ENCODE measurements around the gene EFCAB6.

EFCAB6 gene

DNA sequence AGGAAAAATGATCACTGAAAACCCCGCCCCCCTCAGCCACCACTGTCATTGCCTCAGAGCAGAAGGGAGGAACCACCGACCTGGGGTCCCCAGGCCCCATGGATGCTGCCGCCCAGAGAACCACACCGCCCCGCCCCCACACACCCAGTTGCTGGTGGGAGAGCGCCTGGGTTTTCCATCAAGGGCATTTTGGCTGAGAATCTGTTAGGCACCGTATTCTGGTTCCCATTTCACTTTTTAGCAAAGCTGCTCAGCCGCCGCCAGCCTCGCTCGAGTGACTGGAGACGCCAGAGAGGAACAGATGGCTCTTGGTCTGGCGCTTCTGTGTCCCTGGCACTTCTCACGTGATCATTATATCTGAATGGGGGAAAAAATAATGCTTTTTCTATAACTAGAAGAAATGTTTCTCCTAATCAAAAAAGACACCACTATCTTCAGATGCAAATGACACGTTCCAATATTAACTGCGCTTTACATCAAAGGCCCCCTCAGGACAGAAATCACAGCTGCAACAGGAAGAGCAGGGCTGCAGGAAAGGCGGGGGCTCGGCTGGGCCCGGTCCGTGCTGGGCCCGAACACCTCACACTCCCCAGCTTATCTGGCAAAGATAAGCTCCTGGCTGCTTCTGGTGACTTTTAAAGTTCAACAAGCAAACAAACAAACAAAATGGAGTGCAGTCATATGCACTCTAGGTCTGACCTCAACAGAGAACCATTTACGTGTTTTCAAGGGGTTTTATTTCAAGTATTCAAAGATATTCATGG is 250.5 kb downstream of the EFCAB6 start:
- no peak for TF ChIP-seq TAF1 (IDR thresholded peaks at IDR 0.05; ENCODE audit: low read depth, low read length)
- no peak for TF ChIP-seq POLR2AphosphoS5 (IDR thresholded peaks at IDR 0.05; ENCODE audit: low read depth, low read length)
- no peak for TF ChIP-seq POLR2A (IDR thresholded peaks at IDR 0.05; ENCODE audit: low read depth, low read length)
- TF ChIP-seq POU2F2 (IDR thresholded peaks at IDR 0.05; ENCODE audit: low read depth, low read length) = no peak
- no peak for TF ChIP-seq PAX5 (IDR thresholded peaks at IDR 0.05; ENCODE audit: insufficient read depth, low read length, severe bottlenecking)
- no peak for TF ChIP-seq SPI1 (IDR thresholded peaks at IDR 0.05; ENCODE audit: low read depth, low read length)

DNA sequence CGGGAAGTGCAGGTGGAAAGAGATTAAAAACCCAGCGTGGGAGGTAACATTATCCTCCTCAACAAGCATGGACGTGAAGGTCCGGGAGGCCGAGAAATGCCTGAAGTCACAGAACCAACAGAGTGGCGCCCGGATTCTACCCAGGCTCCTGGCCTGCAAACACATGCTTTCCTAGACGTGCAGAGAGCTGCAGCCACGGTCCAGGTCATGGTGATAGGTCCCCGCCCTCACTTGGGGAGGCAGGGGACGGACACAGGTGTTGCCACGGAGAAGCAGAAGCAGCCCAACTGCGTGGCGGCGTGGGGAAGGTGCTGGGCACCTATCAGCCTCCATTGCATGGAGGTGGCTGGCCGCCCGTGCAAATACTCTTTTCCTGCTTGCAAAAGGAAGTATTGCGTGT is 251.5 kb downstream of the EFCAB6 start:
- TF ChIP-seq PAX5 (IDR thresholded peaks at IDR 0.05; ENCODE audit: insufficient read depth, low read length, severe bottlenecking) = no peak
- TF ChIP-seq POLR2A (IDR thresholded peaks at IDR 0.05; ENCODE audit: low read depth, low read length) = no peak
- no peak for TF ChIP-seq POU2F2 (IDR thresholded peaks at IDR 0.05; ENCODE audit: low read depth, low read length)
- no peak for TF ChIP-seq SPI1 (IDR thresholded peaks at IDR 0.05; ENCODE audit: low read depth, low read length)
- TF ChIP-seq POLR2AphosphoS5 (IDR thresholded peaks at IDR 0.05; ENCODE audit: low read depth, low read length) = no peak
- TF ChIP-seq TAF1 (IDR thresholded peaks at IDR 0.05; ENCODE audit: low read depth, low read length) = no peak
- FAIRE-seq = no peak
- DNase-seq (ENCODE audit: insufficient read length, low spot score) = no peak

More for the DNA sequence above, 250.5 kb downstream of the EFCAB6 start:
- DNase-seq (ENCODE audit: insufficient read length, low spot score) (no peak), FAIRE-seq (no peak)

GRCh38 chr22:43555561-43556515 is 256.3 kb downstream of the EFCAB6 start:
- DNase-seq (ENCODE audit: insufficient read length, low spot score) = no peak
- TF ChIP-seq TAF1 (IDR thresholded peaks at IDR 0.05; ENCODE audit: low read depth, low read length) (no peak), POLR2AphosphoS5 (IDR thresholded peaks at IDR 0.05; ENCODE audit: low read depth, low read length) (no peak), SPI1 (IDR thresholded peaks at IDR 0.05; ENCODE audit: low read depth, low read length) (no peak), POU2F2 (IDR thresholded peaks at IDR 0.05; ENCODE audit: low read depth, low read length) (no peak), PAX5 (IDR thresholded peaks at IDR 0.05; ENCODE audit: insufficient read depth, low read length, severe bottlenecking) (no peak), POLR2A (IDR thresholded peaks at IDR 0.05; ENCODE audit: low read depth, low read length) (no peak)
- no peak for FAIRE-seq

- FAIRE-seq (no peak), DNase-seq (ENCODE audit: insufficient read length, low spot score) (no peak)
- TF ChIP-seq POLR2A (IDR thresholded peaks at IDR 0.05; ENCODE audit: low read depth, low read length) = no peak
- TF ChIP-seq SPI1 (IDR thresholded peaks at IDR 0.05; ENCODE audit: low read depth, low read length) = no peak
Measured at GRCh38 chr22:43554694-43555365, 257.3 kb downstream of the EFCAB6 start.

DNA sequence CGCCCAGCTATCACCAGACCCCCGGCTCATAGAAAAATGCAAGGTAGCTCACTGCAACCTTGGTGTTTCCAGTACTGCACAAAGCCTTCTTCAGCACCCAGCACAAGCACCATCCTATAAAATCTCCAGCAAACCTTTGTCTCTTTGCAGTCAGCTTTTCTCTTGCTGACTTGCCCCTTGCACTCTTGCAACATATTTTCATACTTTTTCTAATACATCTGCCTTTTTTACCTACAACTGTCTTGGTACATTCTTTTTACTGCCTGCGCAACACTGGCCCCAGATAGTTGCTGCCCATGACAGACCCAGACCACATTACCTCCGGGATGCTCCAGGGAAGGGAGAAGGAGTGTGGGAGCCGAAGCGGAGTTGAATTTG is 257.9 kb downstream of the EFCAB6 start:
- TF ChIP-seq POLR2A (IDR thresholded peaks at IDR 0.05; ENCODE audit: low read depth, low read length) = no peak
- no peak for TF ChIP-seq TAF1 (IDR thresholded peaks at IDR 0.05; ENCODE audit: low read depth, low read length)
- TF ChIP-seq PAX5 (IDR thresholded peaks at IDR 0.05; ENCODE audit: insufficient read depth, low read length, severe bottlenecking) = no peak
- no peak for TF ChIP-seq POU2F2 (IDR thresholded peaks at IDR 0.05; ENCODE audit: low read depth, low read length)
- no peak for TF ChIP-seq SPI1 (IDR thresholded peaks at IDR 0.05; ENCODE audit: low read depth, low read length)
- no peak for TF ChIP-seq POLR2AphosphoS5 (IDR thresholded peaks at IDR 0.05; ENCODE audit: low read depth, low read length)
- FAIRE-seq (no peak), DNase-seq (ENCODE audit: insufficient read length, low spot score) (no peak)

GRCh38 chr22:43553451-43554258 is 258.4 kb downstream of the EFCAB6 start:
- no peak for DNase-seq (ENCODE audit: insufficient read length, low spot score)

GRCh38 chr22:43550672-43551071 is 261.4 kb downstream of the EFCAB6 start:
- FAIRE-seq (no peak), DNase-seq (ENCODE audit: insufficient read length, low spot score) (no peak)
- TF ChIP-seq PAX5 (IDR thresholded peaks at IDR 0.05; ENCODE audit: insufficient read depth, low read length, severe bottlenecking) (no peak), POLR2AphosphoS5 (IDR thresholded peaks at IDR 0.05; ENCODE audit: low read depth, low read length) (no peak), POLR2A (IDR thresholded peaks at IDR 0.05; ENCODE audit: low read depth, low read length) (no peak), POU2F2 (IDR thresholded peaks at IDR 0.05; ENCODE audit: low read depth, low read length) (no peak), SPI1 (IDR thresholded peaks at IDR 0.05; ENCODE audit: low read depth, low read length) (no peak)

More at GRCh38 chr22:43553451-43554258, 258.4 kb downstream of the EFCAB6 start:
- TF ChIP-seq POU2F2 (IDR thresholded peaks at IDR 0.05; ENCODE audit: low read depth, low read length) (no peak), PAX5 (IDR thresholded peaks at IDR 0.05; ENCODE audit: insufficient read depth, low read length, severe bottlenecking) (no peak), POLR2AphosphoS5 (IDR thresholded peaks at IDR 0.05; ENCODE audit: low read depth, low read length) (no peak), POLR2A (IDR thresholded peaks at IDR 0.05; ENCODE audit: low read depth, low read length) (no peak), SPI1 (IDR thresholded peaks at IDR 0.05; ENCODE audit: low read depth, low read length) (no peak), TAF1 (IDR thresholded peaks at IDR 0.05; ENCODE audit: low read depth, low read length) (no peak)
- FAIRE-seq = no peak

DNA sequence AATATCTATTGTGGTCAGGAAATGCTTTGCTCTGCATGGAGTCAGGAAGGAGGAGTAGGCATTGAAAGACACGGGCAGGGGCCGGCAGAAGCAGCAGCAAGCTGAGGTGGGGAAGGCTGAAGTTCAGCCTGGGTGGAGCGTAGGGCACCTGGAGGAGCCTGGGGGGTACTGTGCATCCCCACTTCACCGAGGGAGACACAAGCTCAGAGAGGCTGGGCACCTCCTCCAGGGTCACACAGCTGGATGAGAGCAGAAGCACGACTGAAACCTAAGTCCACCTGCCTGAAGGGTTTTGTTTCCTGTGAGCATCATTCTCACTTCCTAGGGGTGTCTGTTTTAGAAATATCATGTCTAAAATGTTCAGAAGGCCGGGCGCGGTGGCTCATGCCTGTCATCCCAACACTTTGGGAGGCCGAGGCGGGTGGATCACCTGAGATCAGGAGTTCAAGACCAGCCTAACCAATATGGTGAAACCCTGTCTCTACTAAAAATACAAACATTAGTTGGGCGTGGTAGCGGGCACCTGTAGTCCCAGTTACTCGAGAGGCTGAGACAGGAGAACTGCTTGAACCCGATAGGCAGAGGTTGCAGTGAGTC is 262.0 kb downstream of the EFCAB6 start:
- no peak for DNase-seq (ENCODE audit: insufficient read length, low spot score)
- TF ChIP-seq POLR2AphosphoS5 (IDR thresholded peaks at IDR 0.05; ENCODE audit: low read depth, low read length) (no peak), SPI1 (IDR thresholded peaks at IDR 0.05; ENCODE audit: low read depth, low read length) (no peak), POLR2A (IDR thresholded peaks at IDR 0.05; ENCODE audit: low read depth, low read length) (no peak), POU2F2 (IDR thresholded peaks at IDR 0.05; ENCODE audit: low read depth, low read length) (no peak)
- FAIRE-seq = no peak

Data from GM12891 (cell line).